ENCODE data around the gene ZSWIM3. TPM values are rescaled to one million over a fixed set of nuclear protein-coding genes. Genes with fewer than 3 reads are reported as not detected.

Gene ZSWIM3
- total and polyA plus RNA-seq, 2 of the 13 experiments (the other 11 are each of a cell fraction or from before 2014, with no cell fraction given): 5.2 to 5.8 TPM

DNA sequence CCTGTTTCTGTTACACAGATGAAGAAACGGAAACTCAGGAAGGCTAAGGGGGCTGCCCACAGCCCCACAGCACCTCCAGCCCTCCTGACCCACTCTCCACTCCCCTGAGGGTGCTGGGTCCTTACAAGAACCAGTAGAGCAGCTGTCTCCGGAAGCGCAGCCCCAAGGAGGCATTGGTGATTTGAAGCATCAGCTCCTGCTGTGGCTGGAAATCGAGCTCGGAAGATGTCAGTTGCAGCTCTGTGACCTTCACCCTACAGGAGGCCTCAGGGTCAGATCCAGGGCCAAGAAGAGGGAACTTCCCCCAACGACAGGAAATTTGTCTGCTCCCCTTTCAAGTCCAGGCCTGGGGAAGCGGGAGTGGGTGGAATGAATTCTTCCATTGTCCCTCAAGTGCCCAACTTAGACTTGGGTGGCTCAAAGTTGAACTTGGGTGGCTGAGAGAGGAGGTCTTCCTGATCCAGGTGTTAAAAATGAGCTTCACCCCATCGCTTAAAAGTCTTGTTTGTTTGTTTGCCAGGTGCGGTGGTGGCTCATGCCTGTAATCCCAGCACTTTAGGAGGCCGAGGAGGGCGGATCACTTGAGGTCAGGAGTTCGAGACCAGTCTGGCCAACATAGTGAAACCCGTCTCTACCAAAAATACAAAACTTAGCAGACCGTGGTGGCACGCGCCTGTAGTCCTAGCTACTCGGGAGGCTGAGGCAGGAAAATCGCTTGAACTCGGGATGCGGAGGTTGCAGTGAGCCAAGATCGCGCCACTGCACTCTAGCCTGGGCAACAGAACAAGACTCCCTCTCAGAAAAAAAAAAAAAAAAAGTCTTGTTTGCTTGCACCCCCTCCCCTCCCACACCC lies 52.6 kb downstream of the ZSWIM3 start (continued):
- 0 out of 2 replicates have a peak, but pooled peaks have one; percentile 28 for TF ChIP-seq PRDM10 (CRISPR knock-in tag; IDR thresholded peaks at IDR 0.05; ENCODE audit: low read depth)
- TF ChIP-seq NFYC (CRISPR knock-in tag; IDR thresholded peaks at IDR 0.05): no peak
- TF ChIP-seq ZNF629 (CRISPR knock-in tag; conservative IDR thresholded peaks at IDR 0.05): 0 out of 2 replicates have a peak, but pooled peaks have one; percentile 20
- TF ChIP-seq HMGA1 (CRISPR knock-in tag; conservative IDR thresholded peaks at IDR 0.05): no peak
- TF ChIP-seq ZMYM3 (CRISPR knock-in tag; IDR thresholded peaks at IDR 0.05): peak; percentile 44; the same call in 1 of the 2 replicates
- peak; percentile 61; the same call in 1 of the 2 replicates for TF ChIP-seq KLF11 (CRISPR knock-in tag; IDR thresholded peaks at IDR 0.05)
- TF ChIP-seq ZNF550 (CRISPR knock-in tag; IDR thresholded peaks at IDR 0.05; ENCODE audit: borderline replicate concordance): 0 out of 2 replicates have a peak, but pooled peaks have one; percentile 83
- TF ChIP-seq U2AF1 (optimal IDR thresholded peaks at IDR 0.05; ENCODE audit: low read depth, low read length): no peak
- TF ChIP-seq, protein P1, sequence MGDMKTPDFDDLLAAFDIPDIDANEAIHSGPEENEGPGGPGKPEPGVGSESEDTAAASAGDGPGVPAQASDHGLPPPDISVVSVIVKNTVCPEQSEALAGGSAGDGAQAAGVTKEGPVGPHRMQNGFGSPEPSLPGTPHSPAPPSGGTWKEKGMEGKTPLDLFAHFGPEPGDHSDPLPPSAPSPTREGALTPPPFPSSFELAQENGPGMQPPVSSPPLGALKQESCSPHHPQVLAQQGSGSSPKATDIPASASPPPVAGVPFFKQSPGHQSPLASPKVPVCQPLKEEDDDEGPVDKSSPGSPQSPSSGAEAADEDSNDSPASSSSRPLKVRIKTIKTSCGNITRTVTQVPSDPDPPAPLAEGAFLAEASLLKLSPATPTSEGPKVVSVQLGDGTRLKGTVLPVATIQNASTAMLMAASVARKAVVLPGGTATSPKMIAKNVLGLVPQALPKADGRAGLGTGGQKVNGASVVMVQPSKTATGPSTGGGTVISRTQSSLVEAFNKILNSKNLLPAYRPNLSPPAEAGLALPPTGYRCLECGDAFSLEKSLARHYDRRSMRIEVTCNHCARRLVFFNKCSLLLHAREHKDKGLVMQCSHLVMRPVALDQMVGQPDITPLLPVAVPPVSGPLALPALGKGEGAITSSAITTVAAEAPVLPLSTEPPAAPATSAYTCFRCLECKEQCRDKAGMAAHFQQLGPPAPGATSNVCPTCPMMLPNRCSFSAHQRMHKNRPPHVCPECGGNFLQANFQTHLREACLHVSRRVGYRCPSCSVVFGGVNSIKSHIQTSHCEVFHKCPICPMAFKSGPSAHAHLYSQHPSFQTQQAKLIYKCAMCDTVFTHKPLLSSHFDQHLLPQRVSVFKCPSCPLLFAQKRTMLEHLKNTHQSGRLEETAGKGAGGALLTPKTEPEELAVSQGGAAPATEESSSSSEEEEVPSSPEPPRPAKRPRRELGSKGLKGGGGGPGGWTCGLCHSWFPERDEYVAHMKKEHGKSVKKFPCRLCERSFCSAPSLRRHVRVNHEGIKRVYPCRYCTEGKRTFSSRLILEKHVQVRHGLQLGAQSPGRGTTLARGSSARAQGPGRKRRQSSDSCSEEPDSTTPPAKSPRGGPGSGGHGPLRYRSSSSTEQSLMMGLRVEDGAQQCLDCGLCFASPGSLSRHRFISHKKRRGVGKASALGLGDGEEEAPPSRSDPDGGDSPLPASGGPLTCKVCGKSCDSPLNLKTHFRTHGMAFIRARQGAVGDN (CRISPR knock-in tag; IDR thresholded peaks at IDR 0.05): peak; percentile 75
- peak; percentile 49 for TF ChIP-seq TBX2 (CRISPR knock-in tag; IDR thresholded peaks at IDR 0.05; ENCODE audit: borderline replicate concordance)
- TF ChIP-seq ZNF543 (CRISPR knock-in tag; IDR thresholded peaks at IDR 0.05): peak; percentile 56
- 0 out of 2 replicates have a peak, but pooled peaks have one; percentile 37 for TF ChIP-seq PHF21A (CRISPR knock-in tag; IDR thresholded peaks at IDR 0.05)
- TF ChIP-seq, protein P2, sequence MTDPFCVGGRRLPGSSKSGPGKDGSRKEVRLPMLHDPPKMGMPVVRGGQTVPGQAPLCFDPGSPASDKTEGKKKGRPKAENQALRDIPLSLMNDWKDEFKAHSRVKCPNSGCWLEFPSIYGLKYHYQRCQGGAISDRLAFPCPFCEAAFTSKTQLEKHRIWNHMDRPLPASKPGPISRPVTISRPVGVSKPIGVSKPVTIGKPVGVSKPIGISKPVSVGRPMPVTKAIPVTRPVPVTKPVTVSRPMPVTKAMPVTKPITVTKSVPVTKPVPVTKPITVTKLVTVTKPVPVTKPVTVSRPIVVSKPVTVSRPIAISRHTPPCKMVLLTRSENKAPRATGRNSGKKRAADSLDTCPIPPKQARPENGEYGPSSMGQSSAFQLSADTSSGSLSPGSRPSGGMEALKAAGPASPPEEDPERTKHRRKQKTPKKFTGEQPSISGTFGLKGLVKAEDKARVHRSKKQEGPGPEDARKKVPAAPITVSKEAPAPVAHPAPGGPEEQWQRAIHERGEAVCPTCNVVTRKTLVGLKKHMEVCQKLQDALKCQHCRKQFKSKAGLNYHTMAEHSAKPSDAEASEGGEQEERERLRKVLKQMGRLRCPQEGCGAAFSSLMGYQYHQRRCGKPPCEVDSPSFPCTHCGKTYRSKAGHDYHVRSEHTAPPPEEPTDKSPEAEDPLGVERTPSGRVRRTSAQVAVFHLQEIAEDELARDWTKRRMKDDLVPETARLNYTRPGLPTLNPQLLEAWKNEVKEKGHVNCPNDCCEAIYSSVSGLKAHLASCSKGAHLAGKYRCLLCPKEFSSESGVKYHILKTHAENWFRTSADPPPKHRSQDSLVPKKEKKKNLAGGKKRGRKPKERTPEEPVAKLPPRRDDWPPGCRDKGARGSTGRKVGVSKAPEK (CRISPR knock-in tag; IDR thresholded peaks at IDR 0.05; ENCODE audit: borderline replicate concordance): 0 out of 2 replicates have a peak, but pooled peaks have one; percentile 70
- no peak for TF ChIP-seq GATA4 (IDR thresholded peaks at IDR 0.05; ENCODE audit: borderline replicate concordance, low read depth)
- no peak for TF ChIP-seq HOMEZ (CRISPR knock-in tag; IDR thresholded peaks at IDR 0.05; ENCODE audit: low read depth)
- peak; percentile 37; the same call in 1 of the 2 replicates for TF ChIP-seq FOSL2 (CRISPR knock-in tag; IDR thresholded peaks at IDR 0.05)

Measured in HepG2 (cell line).